Astrocyte of the hippocampus (primary cell): ENCODE results near the gene PHLDB1.
"Not testable (repeated sequence)": the region's sequence is repeated elsewhere in the genome, so short reads cannot be mapped to it uniquely, and the experiment has no call there.

Experiments
- DNase-seq: peaks from one replicate; pipeline ENCODE4 v3.0.0; 2011; ENCODE audit warnings: low read depth, low spot score

The PHLDB1 gene

DNA sequence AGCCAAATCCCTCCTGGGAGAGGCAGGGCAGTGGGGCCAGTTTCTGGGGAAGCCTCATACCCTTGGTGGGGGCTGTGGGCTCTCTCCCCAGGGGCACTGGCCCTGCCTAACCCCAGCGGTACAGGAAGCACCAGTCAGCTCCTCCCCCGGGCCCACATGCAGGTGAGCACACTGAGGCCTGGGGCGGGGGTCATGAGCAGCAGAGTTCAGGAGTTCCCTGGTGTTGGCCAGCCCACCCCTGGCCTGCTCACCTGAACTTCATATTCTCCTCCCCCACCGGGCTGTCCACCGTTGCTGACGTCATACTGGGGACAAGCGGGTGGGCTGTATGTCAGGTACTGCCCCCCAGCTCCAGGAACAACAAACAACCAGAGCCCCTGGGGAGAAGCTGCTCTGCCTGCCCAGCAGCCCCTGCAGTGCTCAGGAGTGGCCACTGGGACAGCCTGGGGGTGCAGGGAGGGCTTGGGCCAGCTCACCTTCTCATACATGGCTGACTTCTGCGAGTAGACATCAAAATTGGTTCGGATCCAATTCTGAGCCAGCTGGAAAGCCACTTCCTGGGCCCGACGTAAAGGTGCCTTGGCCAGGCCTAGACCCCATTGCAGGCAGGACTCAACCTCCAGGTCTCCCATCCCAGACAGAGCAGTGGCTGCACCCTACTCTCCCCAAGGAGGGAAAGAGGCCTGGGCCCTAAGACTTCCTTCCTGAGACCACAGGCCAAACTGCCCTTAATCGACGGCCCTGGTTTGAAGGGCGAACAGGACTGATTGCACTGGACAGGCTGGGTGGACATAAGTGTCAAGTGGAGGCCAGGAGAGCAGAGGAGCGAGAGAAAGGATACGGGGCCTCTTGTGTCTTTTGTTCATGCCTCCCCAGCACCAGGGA is 51.3 kb downstream of the PHLDB1 start:
- DNase-seq = peak; percentile 44

DNA sequence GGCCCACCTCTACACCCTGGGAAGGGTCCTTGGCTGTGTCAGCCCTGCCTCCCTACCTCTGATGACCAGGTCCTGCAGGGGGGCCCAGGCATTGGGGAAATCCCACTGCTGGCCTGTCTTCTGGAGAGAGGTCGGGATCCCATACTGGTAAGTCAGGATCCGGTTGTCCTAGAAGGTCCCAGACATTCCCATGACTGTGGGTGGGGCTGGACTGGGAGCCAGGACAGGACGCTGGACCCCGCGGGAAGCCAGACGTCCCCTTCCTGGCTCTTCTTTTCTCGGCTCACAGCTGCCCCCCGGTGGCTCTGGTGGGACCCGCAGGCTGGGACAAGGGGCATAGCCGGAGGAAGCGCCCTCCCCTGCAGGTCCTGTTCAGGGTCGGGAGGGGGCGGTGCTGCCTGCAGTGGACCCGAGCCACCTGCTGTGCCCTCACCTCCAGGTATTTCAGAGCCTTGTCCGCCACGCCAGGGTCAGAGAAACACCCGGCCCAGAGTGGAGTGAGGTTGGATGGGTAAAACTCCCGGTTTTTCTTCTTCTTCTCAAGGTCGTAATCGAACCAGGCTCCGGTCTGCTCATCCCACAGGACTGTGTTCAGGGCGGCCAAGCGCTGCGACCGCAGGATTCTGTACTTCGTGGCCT is 52.0 kb downstream of the PHLDB1 start:
- DNase-seq = peak; percentile 93

DNA sequence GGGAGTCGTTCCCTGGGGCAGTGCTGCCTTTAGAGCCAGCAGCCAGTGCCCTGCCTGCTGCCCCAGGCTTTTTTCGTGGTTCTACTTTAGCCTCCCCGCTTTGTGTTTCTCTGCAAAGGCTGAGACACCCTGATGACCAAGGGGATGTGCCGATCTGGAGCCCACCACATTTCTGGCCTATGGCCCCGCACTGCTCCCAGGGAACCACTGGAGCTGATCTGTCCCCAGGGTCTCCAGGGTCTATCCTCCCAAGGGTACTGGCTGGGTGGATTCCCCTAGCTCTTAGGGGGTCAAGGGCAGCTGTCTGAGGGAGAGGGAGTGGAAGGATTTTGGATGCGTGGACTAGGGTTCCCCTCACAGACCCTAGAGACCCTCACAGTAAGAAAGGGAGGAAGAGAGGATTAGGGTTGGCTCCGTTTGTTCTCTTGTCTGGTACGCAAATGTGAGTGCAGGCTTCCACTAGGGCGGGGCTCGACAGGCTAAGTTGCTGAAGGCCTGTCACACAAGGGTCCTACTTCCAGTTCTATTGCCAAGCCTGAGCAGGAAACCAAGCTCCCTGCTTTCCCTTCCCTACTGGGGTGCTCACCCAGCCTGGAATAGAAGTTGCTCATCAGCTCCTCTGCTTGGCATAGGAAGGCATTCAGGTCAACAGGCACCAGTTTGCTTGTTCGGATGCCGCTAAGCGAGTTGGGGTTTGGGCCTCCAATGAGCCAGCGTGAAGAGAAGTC is 52.7 kb downstream of the PHLDB1 start:
- no peak for DNase-seq

DNA sequence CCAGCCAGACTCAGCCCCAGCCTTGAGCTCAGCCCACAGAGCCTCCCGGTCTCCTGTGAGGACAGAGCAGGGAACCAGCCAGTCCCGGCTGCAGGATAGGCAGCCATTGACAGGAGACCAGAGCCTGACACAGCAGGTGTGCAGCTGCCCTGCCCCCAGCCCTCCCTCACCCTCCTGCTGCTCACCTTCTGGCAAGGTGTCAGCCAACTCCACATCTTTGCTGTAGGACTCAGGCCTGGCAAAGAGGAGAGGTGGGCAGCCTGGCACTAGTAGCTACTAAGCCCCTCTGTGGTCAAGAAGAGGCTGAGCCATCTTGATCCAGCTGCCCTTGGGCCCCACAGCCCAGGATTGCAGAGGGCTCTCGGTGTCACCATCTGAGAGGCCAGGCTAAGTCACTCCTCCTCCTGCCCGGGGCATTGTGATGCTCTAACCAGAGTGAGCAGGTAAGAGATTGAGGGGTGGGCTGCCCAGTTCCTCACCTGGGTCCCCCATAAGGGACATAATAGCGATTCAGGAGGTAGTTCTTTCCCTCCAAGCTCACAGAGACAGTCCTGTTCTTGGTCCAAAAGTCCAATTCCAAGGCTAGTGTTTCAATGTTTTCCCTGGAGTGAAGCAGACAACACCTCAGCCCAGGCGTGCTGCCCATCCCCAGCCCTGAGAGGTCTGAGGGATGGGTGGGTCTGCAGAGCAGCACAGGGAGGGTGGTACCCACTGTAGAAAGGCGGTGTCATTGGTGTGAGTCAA is 53.4 kb downstream of the PHLDB1 start:
- DNase-seq = no peak

DNA sequence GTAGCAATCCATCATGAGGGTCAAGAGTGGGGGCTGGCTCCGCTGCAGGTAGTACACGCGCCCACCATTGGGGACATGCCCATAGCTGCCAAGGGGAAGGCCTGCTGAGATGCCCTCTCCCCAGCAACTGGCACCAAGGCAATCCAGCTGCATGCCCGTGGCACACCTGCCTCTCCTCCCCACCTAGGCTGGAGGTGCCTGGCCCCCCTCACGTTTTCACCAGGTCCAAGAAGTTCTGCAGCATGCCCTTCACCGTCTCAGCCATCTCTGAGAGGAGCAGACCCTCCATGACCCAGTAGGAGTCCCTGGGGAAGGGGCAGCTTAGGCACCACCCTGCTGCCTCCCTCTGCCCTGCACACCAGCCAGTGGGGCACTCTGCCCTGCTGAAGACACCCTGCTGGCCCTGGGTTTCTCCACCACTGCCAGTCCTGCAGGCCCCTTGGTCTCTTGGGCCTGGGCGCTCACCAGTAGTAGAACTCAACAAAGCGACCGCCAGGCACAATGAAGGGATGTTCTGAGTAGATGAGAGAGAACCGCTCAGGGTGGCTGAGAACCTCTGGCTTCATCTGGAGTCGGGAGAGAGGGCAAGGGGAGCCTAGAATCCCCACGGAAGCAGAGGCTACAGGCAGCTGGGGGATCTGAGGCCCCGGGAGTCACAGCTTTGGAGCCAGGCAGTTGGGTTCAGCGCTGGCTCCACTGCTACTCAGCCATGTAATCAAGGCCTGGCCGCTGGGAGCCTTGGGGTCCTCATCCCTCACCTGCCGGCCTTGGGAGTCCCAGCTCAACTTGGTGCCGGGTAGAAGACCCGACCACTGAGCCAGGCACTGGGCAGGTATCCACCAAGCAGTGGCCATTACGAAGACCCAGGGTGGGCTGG is 54.2 kb downstream of the PHLDB1 start:
- DNase-seq = no peak

DNA sequence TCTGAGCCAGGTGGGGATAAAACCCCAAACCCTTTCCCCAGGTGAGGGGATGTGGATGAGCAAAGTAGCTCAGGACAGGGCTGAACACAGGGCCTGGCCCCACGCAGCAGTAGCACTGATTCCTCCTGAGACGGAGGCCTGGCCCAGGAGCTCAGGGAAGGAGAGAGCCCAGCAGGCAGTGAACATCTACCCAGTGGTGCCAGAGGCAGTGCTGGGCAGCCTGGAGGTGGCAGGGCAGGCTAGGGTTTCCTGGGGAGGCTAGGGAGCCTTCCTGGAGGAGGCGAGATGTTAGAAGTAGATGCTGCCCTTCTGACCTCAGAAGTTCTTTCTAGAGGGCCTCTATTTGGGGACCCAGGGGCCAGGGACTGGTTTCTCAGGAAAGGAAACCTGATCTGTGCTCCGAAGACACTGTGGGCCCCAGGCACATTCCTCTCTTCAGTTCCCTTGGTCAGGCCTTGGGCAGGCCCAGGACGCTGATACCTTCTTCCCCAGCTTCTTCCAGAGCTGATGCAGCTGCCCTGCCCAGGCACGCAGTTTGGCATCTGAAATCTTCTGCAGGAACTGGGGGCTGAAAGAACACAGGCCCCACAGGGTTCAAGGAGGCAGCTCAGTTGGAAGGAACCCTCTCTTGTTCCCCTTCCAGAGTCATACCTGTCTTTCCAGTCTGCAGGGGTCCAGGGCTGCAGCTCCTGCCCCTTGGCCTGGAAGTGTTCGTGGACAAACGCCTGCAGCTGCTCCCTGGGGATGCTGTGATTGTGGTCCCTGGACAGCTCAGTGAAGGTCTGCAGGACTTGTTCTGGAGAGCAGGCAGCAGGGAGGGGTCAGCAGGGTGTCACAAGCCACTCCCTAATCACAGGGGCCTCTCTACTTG is 55.2 kb downstream of the PHLDB1 start:
- no peak for DNase-seq

DNA sequence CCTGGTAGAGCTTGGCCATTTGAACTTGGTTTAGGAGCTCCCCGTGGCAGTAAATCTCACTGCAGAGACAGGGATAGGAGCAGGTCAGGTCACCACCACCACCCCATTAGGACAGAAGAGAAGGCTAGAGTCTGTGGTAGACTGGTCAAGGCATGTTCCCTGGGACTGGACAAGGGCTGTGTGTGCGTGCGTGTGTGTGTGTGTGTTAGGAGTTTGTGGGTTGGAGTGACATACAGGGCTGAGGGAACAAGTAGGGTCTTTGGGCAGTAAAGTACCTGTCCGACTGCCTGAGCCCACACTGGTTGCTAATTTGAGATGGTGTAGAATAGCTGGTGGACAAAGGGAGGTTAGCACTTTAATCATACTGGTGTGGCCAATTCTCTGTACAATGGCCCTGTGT is 56.0 kb downstream of the PHLDB1 start:
- no peak for DNase-seq

DNA sequence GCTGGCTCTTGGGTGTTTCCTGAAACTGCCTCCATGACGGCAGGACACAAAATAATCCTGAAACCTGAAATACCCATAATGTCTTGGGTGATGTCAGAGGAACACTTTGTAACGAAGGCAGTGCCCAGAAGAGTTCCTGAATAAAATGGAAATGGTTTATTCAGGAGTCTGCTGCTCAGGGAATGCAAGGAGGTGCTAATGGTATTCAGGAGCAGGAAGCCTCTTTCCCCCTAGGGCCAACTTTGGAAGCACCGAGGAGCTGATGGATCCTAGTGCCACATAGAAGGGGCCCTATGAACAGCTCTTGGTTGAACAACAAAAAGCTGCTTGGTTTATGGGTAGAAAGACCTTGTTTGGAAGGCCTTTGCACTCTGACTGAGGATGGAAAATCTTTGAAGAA is 56.5 kb downstream of the PHLDB1 start:
- DNase-seq = no peak

DNA sequence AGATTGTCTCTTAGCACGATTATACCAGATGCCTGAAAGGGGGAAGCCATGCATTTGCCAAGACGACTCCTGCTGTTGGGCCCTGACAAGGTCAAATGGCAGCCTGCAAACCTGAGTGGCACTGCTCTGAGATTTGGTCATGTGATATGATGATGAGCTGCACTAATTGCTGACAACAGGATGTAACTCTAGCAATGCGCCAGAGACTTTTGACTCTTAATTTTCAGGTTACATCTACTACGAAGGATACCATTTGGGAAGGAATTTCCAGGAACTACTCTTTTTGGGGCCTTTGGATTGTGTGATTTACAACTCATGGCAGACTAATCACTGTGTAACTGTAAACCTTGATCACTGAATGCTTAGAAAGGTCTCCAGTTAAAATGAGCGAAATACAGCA is 59.0 kb downstream of the PHLDB1 start:
- no peak for DNase-seq

DNA sequence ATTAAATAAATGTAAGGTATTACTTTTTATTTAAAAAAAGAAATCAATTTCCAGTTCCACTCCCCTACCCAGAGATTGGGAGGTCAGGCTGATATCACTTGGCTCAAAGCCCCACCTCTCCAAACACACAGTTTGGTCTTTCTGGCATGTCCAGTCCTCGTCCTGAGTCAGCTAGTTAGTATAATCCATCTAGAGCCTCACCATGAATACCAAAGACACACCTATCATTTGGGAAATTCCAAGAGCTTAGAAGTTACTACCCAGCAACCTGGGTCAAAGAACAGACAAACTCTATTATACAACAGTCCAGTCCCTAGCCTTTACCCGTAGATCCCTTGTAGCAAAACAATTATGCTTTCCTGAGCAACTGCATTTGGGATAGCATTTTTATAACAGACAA is 62.6 kb downstream of the PHLDB1 start:
- DNase-seq = no peak

DNA sequence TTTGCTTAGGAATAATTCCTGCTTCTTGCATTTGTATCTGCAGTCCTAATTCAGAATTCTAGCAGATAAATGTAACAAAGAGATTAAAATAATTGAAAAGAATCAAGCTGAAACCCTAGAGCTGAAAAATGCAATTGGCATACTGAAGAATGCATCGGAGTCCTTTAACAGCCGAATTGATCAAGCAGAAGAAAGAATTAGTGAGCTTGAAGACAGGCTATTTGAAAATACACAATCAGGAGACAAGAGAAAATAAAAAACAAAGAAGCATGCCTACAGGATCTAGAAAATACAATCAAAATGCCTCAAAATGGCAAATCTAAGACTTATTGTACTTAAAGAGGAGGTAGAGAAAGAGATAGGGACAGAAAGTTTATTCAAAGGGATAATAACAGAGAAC is 63.8 kb downstream of the PHLDB1 start:
- DNase-seq = no peak

DNA sequence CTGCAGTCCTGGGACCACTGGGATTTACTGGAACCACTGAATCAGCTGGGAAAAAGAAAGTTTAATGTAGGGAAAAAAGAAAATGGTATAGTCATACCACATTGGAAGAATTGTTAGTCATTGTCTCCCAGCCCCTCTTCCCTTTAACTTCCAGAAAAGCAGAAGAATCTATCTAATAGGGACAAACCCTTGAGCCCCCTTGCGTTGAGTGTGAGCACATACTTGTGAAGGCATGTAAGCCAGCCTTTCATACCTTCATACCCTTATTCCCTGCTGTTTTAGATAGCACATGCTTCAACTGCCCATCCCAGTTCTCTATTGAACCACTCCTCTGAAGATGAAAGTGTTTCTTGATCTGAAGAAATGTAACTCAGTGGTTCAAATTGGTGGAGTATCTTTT is 65.4 kb downstream of the PHLDB1 start:
- DNase-seq = no peak

DNA sequence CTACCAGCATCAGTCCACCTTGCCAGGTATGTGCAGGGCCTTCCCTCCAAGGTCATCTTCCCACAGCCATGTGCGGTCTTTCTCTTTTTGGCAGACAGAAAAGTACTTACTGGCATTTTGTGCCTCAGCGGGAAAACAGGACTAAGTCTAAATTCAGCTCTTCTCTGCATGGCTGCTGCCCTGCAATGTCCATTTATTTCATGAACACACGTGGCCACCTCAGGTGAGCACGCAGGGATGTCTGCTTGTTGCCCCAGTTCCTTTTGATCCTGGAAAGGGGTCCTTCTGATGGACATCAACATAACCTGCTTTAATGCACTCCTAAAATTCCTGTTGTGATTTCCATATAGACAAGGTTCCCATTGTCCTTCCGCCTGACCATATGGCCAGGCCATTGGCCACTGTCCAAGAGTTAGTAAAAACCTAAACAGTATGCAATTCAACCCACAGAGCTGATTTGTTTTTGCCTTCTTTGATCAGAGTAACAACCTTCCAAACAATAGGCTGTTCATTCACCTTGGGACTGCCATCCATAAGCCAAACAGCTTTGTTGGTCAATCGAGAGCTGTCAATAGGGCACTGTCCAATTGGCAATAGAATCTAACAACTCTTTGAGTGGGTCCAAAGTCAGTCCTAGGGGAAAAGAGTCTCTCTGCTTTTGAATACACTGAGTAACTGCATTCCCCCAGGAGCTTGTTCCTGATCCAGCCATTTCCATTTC is 66.1 kb downstream of the PHLDB1 start:
- DNase-seq = no peak

DNA sequence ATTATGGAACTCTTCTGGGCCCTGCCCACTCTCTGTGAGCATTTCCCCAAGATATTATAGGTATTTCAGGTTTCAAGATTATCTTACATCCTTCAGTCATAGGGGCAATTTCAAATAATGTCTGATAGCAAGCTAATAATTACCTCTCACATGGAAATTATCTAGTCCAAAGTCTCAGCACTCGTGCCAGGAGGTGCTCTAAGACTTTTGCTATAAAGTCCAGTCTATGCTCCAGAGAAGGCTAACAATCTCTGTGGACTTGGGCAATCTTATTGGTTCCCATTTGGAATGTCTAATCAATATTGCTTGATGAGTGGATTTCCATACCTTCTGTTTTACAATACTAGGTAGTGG is 66.6 kb downstream of the PHLDB1 start:
- DNase-seq = no peak

DNA sequence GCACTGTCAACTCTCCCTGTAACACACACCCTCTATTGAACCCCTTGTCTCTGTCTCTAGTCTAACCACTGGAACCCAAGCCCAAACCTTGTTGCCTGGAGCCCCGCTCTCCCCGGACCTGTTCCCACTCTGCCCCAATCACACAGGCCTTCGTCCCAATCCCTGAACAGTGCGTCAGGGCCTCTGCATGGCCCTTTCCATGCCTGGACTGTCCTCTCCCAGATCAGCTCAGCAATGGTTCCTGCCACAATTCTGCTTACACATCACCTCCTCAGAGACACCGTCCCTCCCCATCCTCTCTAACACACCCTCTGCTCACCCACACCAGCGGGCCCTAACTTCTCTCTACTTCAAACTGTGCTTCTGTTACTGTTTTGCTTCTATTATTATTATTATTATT is 70.6 kb downstream of the PHLDB1 start:
- no peak for DNase-seq

DNA sequence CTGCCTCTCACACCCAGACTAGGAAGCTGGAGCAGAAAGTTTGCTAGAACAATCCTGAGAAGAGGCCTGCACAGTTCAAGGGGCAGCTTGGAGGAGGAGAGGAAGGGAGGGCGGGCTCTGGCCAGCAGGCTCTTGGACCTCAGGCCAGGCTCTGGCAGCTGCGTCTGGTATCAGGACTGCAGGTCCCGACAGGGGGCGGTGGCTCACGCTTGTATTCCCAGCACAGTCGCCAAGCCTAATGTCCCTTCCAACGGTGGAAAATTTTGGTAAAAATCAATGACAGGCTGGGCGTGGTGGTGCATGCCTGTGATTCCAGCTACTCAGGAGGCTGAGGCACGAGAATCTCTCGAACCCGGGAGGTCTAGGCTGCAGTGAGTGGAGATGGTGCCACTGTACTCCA is 71.5 kb downstream of the PHLDB1 start:
- not testable (repeated sequence) for DNase-seq

DNA sequence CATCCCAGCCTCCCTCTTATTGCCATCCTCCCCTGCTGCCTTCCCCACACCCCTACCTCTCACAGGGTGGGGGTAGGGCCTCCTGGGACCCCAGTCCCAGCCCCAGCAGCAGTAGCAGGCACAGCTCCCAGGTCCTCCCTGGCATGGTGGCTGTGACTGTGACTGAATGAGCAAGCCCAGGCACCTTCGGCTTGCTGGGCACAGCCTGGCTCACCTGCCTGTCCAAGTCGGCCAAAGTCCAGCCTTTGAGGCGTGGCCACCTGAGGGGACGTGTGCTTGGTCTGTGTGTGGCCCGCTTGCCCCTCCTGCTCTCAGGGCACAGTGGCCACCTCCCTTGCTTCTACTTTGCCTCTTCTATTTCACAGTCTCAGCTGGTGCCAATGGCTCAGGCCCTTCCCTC is 72.1 kb downstream of the PHLDB1 start, which contains the start of gene TREH:
TREH (minus strand) TSS at position 168 of the 400 bp plus-strand sequence; CDS start at position 145, 23 bp downstream.
- DNase-seq = no peak

DNA sequence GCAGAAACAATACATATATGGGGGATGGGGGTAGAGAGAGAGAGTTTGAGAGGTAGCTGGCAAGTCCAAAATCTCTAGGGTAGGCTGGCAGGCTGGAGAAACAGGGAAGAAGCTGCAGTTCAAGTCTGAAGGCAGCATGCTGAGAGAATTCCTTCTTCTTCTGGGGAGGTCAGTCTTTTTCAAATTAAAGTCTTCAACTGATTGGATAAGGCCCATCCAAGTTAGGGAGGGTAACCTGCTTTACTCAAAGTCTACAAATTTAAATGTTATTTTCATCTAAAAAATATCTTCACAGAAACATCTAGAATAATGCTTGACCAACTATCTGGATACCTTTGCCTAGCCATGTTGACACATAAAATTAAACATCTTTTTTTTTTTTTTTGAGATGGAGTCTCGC is 75.0 kb downstream of the PHLDB1 start:
- no peak for DNase-seq

DNA sequence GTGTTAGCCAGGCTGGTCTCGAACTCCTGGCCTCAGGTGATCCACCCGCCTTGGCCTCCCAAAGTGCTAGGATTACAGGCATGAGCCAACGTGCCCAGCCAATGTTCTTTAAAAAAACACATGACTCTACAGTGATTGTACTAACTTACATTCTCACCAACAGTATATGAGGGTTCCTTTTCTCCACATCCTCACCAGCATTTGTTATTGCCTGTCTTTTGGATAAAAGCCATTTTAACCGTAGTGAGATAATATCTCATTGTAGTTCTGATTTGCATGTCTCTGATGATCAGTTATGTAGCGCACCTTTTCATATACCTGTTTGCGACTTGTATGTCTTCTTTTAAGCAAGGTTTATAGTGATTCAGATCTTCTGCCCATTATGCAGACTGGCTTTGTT is 75.5 kb downstream of the PHLDB1 start:
- DNase-seq = not testable (repeated sequence)
